ENCODE measurements around the gene AP2B1. TPM values are rescaled to one million over a fixed set of nuclear protein-coding genes. Genes with fewer than 3 reads are reported as not detected.

AP2B1 gene
- total RNA-seq, 1 donor from 2014 or later = 37.9 TPM

Other genes starting within 250 kb of the AP2B1 start
- 6.6 TPM for gene SLFN11, start 213.7 kb upstream of the AP2B1 start, total RNA-seq
- gene SLFN12, start 154.8 kb upstream of the AP2B1 start, total RNA-seq = 2.6 TPM
- gene SLFN13, start 138.6 kb upstream of the AP2B1 start, total RNA-seq = 7.9 TPM
- gene SLFN12L, start 49.6 kb upstream of the AP2B1 start, total RNA-seq = 0.40 TPM
- not detected for gene SLFN14, start 26.5 kb upstream of the AP2B1 start, total RNA-seq
- 3.9 TPM for gene PEX12, start 8.8 kb upstream of the AP2B1 start, total RNA-seq
- gene RASL10B, start 144.3 kb downstream of the AP2B1 start, total RNA-seq = 0.32 TPM
- gene GAS2L2, start 165.9 kb downstream of the AP2B1 start, total RNA-seq = not detected
- gene C17orf50, start 173.6 kb downstream of the AP2B1 start, total RNA-seq = not detected
- gene MMP28, start 208.3 kb downstream of the AP2B1 start, total RNA-seq = 14.5 TPM
- 156 TPM for gene TAF15, start 222.2 kb downstream of the AP2B1 start, total RNA-seq